Body of pancreas (tissue), 4 donors: ENCODE results near the gene FAHD2A.

Source experiments
- POLR2A ChIP-seq, 3 donors: fragments of 450-650 bp; IDR thresholded peaks; one replicate each; pipeline ENCODE4 v1.6.1; 2016; ENCODE audit warnings: antibody characterized with exemption in 3 of 3, mild to moderate bottlenecking in 2 of 3
- TF ChIP-seq, protein P1 (sequence below), 7 experiments: fragments of 450-650 bp in 4 of 7; fragments of 200-600 bp in 3 of 7; sonication (generic) in 3 of 7; IDR thresholded peaks; one replicate each; pipeline ENCODE4 v1.5.1; 2016 to 2019; ENCODE audit warnings: antibody characterized with exemption in 7 of 7

DNA sequence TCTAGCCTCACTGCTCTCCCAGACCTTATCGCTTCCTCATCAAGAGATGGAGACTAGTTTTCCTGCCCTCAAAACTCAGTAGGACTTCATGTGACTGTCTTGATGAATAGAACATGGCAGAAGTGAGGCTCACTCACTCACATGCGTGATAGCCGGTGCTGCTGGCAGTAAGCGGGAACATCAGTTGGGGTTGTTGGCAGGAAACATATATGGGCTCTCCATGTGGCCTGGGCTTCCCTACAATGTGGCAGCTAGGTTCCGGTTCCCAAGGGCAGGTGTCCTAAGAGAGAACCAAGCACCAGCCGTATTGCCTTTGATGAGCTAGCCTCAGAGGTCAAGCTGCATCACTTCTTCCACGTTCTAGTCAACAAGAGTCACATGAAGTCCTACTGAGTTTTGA, 15.2 kb upstream of the FAHD2A start:
- TF ChIP-seq, protein P1, sequence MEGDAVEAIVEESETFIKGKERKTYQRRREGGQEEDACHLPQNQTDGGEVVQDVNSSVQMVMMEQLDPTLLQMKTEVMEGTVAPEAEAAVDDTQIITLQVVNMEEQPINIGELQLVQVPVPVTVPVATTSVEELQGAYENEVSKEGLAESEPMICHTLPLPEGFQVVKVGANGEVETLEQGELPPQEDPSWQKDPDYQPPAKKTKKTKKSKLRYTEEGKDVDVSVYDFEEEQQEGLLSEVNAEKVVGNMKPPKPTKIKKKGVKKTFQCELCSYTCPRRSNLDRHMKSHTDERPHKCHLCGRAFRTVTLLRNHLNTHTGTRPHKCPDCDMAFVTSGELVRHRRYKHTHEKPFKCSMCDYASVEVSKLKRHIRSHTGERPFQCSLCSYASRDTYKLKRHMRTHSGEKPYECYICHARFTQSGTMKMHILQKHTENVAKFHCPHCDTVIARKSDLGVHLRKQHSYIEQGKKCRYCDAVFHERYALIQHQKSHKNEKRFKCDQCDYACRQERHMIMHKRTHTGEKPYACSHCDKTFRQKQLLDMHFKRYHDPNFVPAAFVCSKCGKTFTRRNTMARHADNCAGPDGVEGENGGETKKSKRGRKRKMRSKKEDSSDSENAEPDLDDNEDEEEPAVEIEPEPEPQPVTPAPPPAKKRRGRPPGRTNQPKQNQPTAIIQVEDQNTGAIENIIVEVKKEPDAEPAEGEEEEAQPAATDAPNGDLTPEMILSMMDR (IDR thresholded peaks at IDR 0.05), result no peak
- no peak for TF ChIP-seq POLR2A (IDR thresholded peaks at IDR 0.05)
